ENCODE results near the gene KLC1.

Gene KLC1

DNA sequence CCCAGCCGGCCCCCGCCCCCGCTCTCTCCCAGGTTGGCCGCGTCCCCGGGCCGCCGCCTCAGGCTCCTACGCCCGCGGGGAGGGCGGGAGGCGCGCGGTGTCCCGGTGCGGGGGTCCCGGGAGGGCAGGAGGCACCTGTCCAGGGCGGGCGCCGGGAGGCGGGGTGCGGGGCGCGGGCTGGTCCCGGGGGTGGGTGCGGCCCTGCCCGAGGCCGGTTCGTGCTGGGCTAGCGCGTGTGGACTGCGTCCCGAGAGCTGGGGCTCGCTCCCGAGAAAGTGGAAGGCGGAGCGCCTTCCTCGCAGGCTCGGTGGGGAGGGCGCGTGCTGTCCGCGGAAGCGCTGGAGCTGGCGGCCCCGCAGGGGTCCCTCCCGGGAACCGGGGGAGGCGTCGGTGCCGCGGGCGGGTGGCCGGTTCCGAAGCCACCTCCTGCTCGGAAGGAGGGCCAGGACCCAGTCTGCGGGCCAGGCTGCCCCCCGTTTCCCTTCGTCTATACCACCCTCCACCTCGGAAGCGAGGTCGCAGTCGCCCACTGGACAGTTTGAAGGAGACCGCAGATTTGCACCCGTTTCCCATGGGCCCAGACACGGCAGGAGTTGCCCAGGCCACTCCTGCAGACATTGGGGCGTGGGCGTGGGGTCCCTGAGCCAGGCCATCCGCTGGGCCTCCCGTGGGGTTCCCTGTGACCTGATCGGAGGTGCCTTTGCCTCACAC lies 87.2 kb downstream of the KLC1 start:
- H2AFZ ChIP-seq (ENCODE audit: low read length), result peak overlapping the region; percentile 90
- H4K8ac ChIP-seq (ENCODE audit: low read depth, low read length), result no peak overlapping the region
- H2BK15ac ChIP-seq (ENCODE audit: low read length), result peak overlapping the region; percentile 67
- peak overlapping the region; percentile 75 for H3K14ac ChIP-seq (ENCODE audit: low read length)
- H3K18ac ChIP-seq (ENCODE audit: low read length), result peak overlapping the region; percentile 76
- no peak overlapping the region for H3K27ac ChIP-seq (replicated peaks; ENCODE audit: low read length)
- peak overlapping the region; percentile 92 for H3K9ac ChIP-seq (ENCODE audit: low read depth, low read length, poor library complexity)
- peak overlapping the region; percentile 78 for H3K4me2 ChIP-seq (ENCODE audit: insufficient read depth, low read length, poor library complexity, severe bottlenecking)
- H2AK5ac ChIP-seq (ENCODE audit: low read depth, low read length), result peak overlapping the region; percentile 88
- no peak for DNase-seq (ENCODE audit: low spot score)
- H3K4ac ChIP-seq (ENCODE audit: low read length), result no peak overlapping the region
- H3K4me1 ChIP-seq (ENCODE audit: control insufficient read depth in 2 of 2, insufficient read depth in 1 of 2, low read depth in 1 of 2, low read length in 2 of 2), result peaks cover 24 to 27% of the 10 kb centered on the region in 2 donors
- WGBS, 2 donors (ENCODE audit: extremely low coverage in 2 of 2, insufficient read length in 2 of 2, insufficient replicate concordance in 1 of 2), result no CpG with 5 or more reads among the region's 72 CpGs
- H3K27me3 ChIP-seq (ENCODE audit: control insufficient read depth in 3 of 3, insufficient read depth in 3 of 3, low read depth in 1 of 3, low read length in 3 of 3), result no peaks in the 10 kb centered on the region
- no peak overlapping the region for H4K91ac ChIP-seq (ENCODE audit: low read depth, low read length, poor library complexity)
- H3K79me1 ChIP-seq (ENCODE audit: low read depth, low read length), result peaks cover 37% of the 10 kb centered on the region
- peak overlapping the region; percentile 39 for H2BK5ac ChIP-seq (ENCODE audit: low read length)
- H3K4me3 ChIP-seq (ENCODE audit: low read length in 2 of 2), result peak overlapping the region; percentile 85 to 89
- peak overlapping the region; percentile 80 for H3K23ac ChIP-seq (ENCODE audit: low read depth, low read length, poor library complexity)
- peaks cover 2 to 44% of the 10 kb centered on the region in 2 donors for H3K36me3 ChIP-seq (replicated peaks in 1 of 2; ENCODE audit: control insufficient read depth in 2 of 2, insufficient read depth in 2 of 2, low read length in 2 of 2)
- no peak overlapping the region for H2BK12ac ChIP-seq (ENCODE audit: low read length)
- no peak overlapping the region for H2BK120ac ChIP-seq (ENCODE audit: low read depth, low read length)
- H3K9me3 ChIP-seq (replicated peaks in 1 of 2; ENCODE audit: control insufficient read depth in 2 of 2, insufficient read depth in 1 of 2, low read depth in 1 of 2, low read length in 2 of 2), result no peaks in the 10 kb centered on the region

DNA sequence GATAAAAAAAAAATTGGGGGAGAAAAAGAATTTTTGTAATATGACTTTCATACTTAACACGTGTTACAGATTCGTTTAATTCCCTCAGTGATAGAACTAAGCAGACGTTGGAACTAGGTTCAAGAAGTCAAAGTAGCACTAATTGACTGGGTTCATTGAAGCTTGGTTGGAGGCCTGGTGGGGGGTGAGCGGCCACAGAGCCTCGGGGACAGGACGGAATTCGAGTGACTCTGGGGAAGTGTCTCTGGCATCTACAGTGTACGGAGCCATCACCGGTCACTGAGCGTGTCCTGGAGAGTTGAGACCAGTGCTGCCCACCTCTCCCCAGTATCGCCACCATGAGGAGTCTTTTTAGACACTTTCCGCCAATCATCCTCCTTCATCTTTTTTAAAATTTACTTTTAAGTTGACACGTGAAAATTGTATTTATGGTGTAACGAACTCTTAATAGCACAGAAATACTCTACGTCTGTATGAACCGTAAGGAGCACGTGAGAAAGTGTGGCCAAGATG lies 87.9 kb downstream of the KLC1 start:
- no peaks in the 10 kb centered on the region for H3K27me3 ChIP-seq (ENCODE audit: control insufficient read depth in 3 of 3, insufficient read depth in 3 of 3, low read depth in 1 of 3, low read length in 3 of 3)
- no peak overlapping the region for H2AFZ ChIP-seq (ENCODE audit: low read length)
- no peak overlapping the region for H3K27ac ChIP-seq (replicated peaks; ENCODE audit: low read length)
- H2AK5ac ChIP-seq (ENCODE audit: low read depth, low read length), result no peak overlapping the region
- peak overlapping the region; percentile 30 for H3K9ac ChIP-seq (ENCODE audit: low read depth, low read length, poor library complexity)
- H2BK120ac ChIP-seq (ENCODE audit: low read depth, low read length), result no peak overlapping the region
- no peak overlapping the region for H3K4ac ChIP-seq (ENCODE audit: low read length)
- H2BK12ac ChIP-seq (ENCODE audit: low read length), result no peak overlapping the region
- no peak overlapping the region for H2BK5ac ChIP-seq (ENCODE audit: low read length)
- H3K4me1 ChIP-seq (ENCODE audit: control insufficient read depth in 2 of 2, insufficient read depth in 1 of 2, low read depth in 1 of 2, low read length in 2 of 2), result peaks cover 24 to 27% of the 10 kb centered on the region in 2 donors
- WGBS, 2 donors (ENCODE audit: extremely low coverage in 2 of 2, insufficient read length in 2 of 2, insufficient replicate concordance in 1 of 2), result no CpG with 5 or more reads among the region's 17 CpGs
- H4K91ac ChIP-seq (ENCODE audit: low read depth, low read length, poor library complexity), result no peak overlapping the region
- H3K14ac ChIP-seq (ENCODE audit: low read length), result no peak overlapping the region
- peak overlapping the region in 1 of 2 donors; percentile 85 for H3K4me3 ChIP-seq (ENCODE audit: low read length in 2 of 2)
- no peak overlapping the region for H3K23ac ChIP-seq (ENCODE audit: low read depth, low read length, poor library complexity)
- no peak overlapping the region for H2BK15ac ChIP-seq (ENCODE audit: low read length)
- H3K9me3 ChIP-seq (replicated peaks in 1 of 2; ENCODE audit: control insufficient read depth in 2 of 2, insufficient read depth in 1 of 2, low read depth in 1 of 2, low read length in 2 of 2), result no peaks in the 10 kb centered on the region
- peaks cover 2 to 37% of the 10 kb centered on the region in 2 donors for H3K36me3 ChIP-seq (replicated peaks in 1 of 2; ENCODE audit: control insufficient read depth in 2 of 2, insufficient read depth in 2 of 2, low read length in 2 of 2)
- peak overlapping the region; percentile 78 for H3K4me2 ChIP-seq (ENCODE audit: insufficient read depth, low read length, poor library complexity, severe bottlenecking)
- peaks cover 34% of the 10 kb centered on the region for H3K79me1 ChIP-seq (ENCODE audit: low read depth, low read length)
- no peak overlapping the region for H3K18ac ChIP-seq (ENCODE audit: low read length)
- DNase-seq (ENCODE audit: low spot score), result no peak
- H4K8ac ChIP-seq (ENCODE audit: low read depth, low read length), result no peak overlapping the region

DNA sequence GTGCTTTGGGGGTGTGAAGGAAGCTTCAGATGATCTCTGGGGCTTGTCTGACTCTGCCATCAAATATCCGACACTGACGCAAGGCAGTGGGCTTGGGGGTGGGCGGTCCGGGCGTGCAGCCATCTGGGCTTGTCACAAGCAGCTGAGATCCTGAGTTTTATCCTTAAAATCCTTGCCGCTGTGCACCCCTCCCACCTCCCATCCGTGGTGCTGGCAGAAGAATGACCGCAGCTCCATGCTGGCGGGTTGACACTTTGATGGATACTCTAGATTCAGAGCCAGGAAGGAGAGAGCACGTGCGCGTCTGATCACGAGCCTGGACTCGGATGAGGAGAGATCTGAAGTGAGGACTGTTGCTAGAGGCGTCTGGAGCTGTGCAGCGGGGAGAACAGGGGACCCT lies 89.6 kb downstream of the KLC1 start:
- H2BK120ac ChIP-seq (ENCODE audit: low read depth, low read length), result no peak overlapping the region
- no peak overlapping the region for H3K4me2 ChIP-seq (ENCODE audit: insufficient read depth, low read length, poor library complexity, severe bottlenecking)
- H3K36me3 ChIP-seq (replicated peaks in 1 of 2; ENCODE audit: control insufficient read depth in 2 of 2, insufficient read depth in 2 of 2, low read length in 2 of 2), result peaks cover 2 to 21% of the 10 kb centered on the region in 2 donors
- H3K79me1 ChIP-seq (ENCODE audit: low read depth, low read length), result peaks cover 32% of the 10 kb centered on the region
- H2BK15ac ChIP-seq (ENCODE audit: low read length), result no peak overlapping the region
- H3K14ac ChIP-seq (ENCODE audit: low read length), result no peak overlapping the region
- H2AK5ac ChIP-seq (ENCODE audit: low read depth, low read length), result no peak overlapping the region
- H4K91ac ChIP-seq (ENCODE audit: low read depth, low read length, poor library complexity), result no peak overlapping the region
- H2BK5ac ChIP-seq (ENCODE audit: low read length), result no peak overlapping the region
- H3K27ac ChIP-seq (replicated peaks; ENCODE audit: low read length), result no peak overlapping the region
- no peak overlapping the region for H4K8ac ChIP-seq (ENCODE audit: low read depth, low read length)
- H3K4me1 ChIP-seq (ENCODE audit: control insufficient read depth in 2 of 2, insufficient read depth in 1 of 2, low read depth in 1 of 2, low read length in 2 of 2), result peaks cover 22 to 24% of the 10 kb centered on the region in 2 donors
- peak overlapping the region; percentile 34 for H3K9ac ChIP-seq (ENCODE audit: low read depth, low read length, poor library complexity)
- no peak overlapping the region for H3K23ac ChIP-seq (ENCODE audit: low read depth, low read length, poor library complexity)
- H2BK12ac ChIP-seq (ENCODE audit: low read length), result no peak overlapping the region
- WGBS, 2 donors (ENCODE audit: extremely low coverage in 2 of 2, insufficient read length in 2 of 2, insufficient replicate concordance in 1 of 2), result no CpG with 5 or more reads among the region's 16 CpGs
- no peak for DNase-seq (ENCODE audit: low spot score)
- no peak overlapping the region for H3K18ac ChIP-seq (ENCODE audit: low read length)
- H3K4me3 ChIP-seq (ENCODE audit: low read length in 2 of 2), result no peak overlapping the region
- no peaks in the 10 kb centered on the region for H3K27me3 ChIP-seq (ENCODE audit: control insufficient read depth in 3 of 3, insufficient read depth in 3 of 3, low read depth in 1 of 3, low read length in 3 of 3)
- no peak overlapping the region for H2AFZ ChIP-seq (ENCODE audit: low read length)
- H3K9me3 ChIP-seq (replicated peaks in 1 of 2; ENCODE audit: control insufficient read depth in 2 of 2, insufficient read depth in 1 of 2, low read depth in 1 of 2, low read length in 2 of 2), result no peaks in the 10 kb centered on the region
- H3K4ac ChIP-seq (ENCODE audit: low read length), result no peak overlapping the region

DNA sequence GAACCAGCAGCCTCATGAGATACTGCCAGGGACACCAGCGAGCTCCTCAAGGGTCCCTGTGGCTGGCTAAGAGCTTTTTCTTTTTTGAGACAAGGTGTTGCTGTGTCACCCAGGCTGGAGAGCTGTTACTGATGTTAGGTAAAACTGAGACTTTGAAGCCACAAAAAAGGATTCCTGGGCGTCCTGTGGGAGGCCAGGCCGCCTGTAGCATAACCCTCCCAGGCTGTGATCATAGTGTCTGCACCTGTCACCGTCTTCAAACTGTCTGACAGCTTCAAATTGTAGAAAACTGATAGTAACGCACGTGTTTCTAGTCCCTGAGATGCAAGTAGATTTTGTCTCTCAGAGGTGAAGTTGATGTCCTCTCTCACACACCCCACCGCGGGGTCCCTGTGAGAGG lies 90.7 kb downstream of the KLC1 start:
- no peaks in the 10 kb centered on the region for H3K9me3 ChIP-seq (replicated peaks in 1 of 2; ENCODE audit: control insufficient read depth in 2 of 2, insufficient read depth in 1 of 2, low read depth in 1 of 2, low read length in 2 of 2)
- H2AFZ ChIP-seq (ENCODE audit: low read length), result no peak overlapping the region
- no peak for DNase-seq (ENCODE audit: low spot score)
- no peak overlapping the region for H2BK15ac ChIP-seq (ENCODE audit: low read length)
- H3K18ac ChIP-seq (ENCODE audit: low read length), result no peak overlapping the region
- H3K9ac ChIP-seq (ENCODE audit: low read depth, low read length, poor library complexity), result no peak overlapping the region
- H3K23ac ChIP-seq (ENCODE audit: low read depth, low read length, poor library complexity), result no peak overlapping the region
- H2BK5ac ChIP-seq (ENCODE audit: low read length), result no peak overlapping the region
- WGBS, 2 donors (ENCODE audit: extremely low coverage in 2 of 2, insufficient read length in 2 of 2, insufficient replicate concordance in 1 of 2), result no CpG with 5 or more reads among the region's 8 CpGs
- H4K91ac ChIP-seq (ENCODE audit: low read depth, low read length, poor library complexity), result no peak overlapping the region
- H3K4me1 ChIP-seq (ENCODE audit: control insufficient read depth in 2 of 2, insufficient read depth in 1 of 2, low read depth in 1 of 2, low read length in 2 of 2), result peaks cover 15 to 20% of the 10 kb centered on the region in 2 donors
- H3K4me3 ChIP-seq (ENCODE audit: low read length in 2 of 2), result no peak overlapping the region
- no peak overlapping the region for H2BK12ac ChIP-seq (ENCODE audit: low read length)
- H2BK120ac ChIP-seq (ENCODE audit: low read depth, low read length), result no peak overlapping the region
- H3K27ac ChIP-seq (replicated peaks; ENCODE audit: low read length), result no peak overlapping the region
- H3K14ac ChIP-seq (ENCODE audit: low read length), result no peak overlapping the region
- H4K8ac ChIP-seq (ENCODE audit: low read depth, low read length), result no peak overlapping the region
- peaks cover 2 to 15% of the 10 kb centered on the region in 2 donors for H3K36me3 ChIP-seq (replicated peaks in 1 of 2; ENCODE audit: control insufficient read depth in 2 of 2, insufficient read depth in 2 of 2, low read length in 2 of 2)
- H3K4ac ChIP-seq (ENCODE audit: low read length), result no peak overlapping the region
- H3K79me1 ChIP-seq (ENCODE audit: low read depth, low read length), result peaks cover 39% of the 10 kb centered on the region
- H2AK5ac ChIP-seq (ENCODE audit: low read depth, low read length), result no peak overlapping the region
- no peak overlapping the region for H3K4me2 ChIP-seq (ENCODE audit: insufficient read depth, low read length, poor library complexity, severe bottlenecking)
- H3K27me3 ChIP-seq (ENCODE audit: control insufficient read depth in 3 of 3, insufficient read depth in 3 of 3, low read depth in 1 of 3, low read length in 3 of 3), result no peaks in the 10 kb centered on the region

Data from neuronal stem cell (in vitro differentiated cells).